Chondrocyte (in vitro differentiated cells): ENCODE results near the gene TEX19. TPM values are rescaled to one million over a fixed set of nuclear protein-coding genes. Genes with fewer than 3 reads are reported as not detected.

Source experiments
- DNase-seq: peaks from one replicate; pipeline ENCODE4 v3.0.0; 2021; ENCODE audit warnings: mixed read lengths, low spot score
- H3K27ac Mint-ChIP-seq: one replicate; pipeline ENCODE4 v1.8.0; 2021; ENCODE audit warnings: mild to moderate bottlenecking, moderate library complexity, mixed read lengths; ENCODE audit not compliant: unreplicated experiment
- H3K27me3 Mint-ChIP-seq: 2 replicates; pipeline ENCODE4 v1.8.0; 2021; ENCODE audit warnings: low read depth, mixed read lengths
- H3K36me3 Mint-ChIP-seq: 2 replicates; pipeline ENCODE4 v1.8.0; 2021; ENCODE audit warnings: low read depth, mixed read lengths
- H3K4me1 Mint-ChIP-seq: 2 replicates; pipeline ENCODE4 v1.8.0; 2021; ENCODE audit warnings: low read depth, mild to moderate bottlenecking, mixed read lengths
- H3K4me3 Mint-ChIP-seq: one replicate; pipeline ENCODE4 v1.8.0; 2021; ENCODE audit warnings: mild to moderate bottlenecking, moderate library complexity, mixed read lengths; ENCODE audit not compliant: unreplicated experiment
- H3K9me3 Mint-ChIP-seq: 2 replicates; pipeline ENCODE4 v1.8.0; 2021; ENCODE audit warnings: low read depth, mixed read lengths
- CTCF ChIP-seq: fragments of 200-600 bp; sonication (generic); IDR thresholded peaks from 2 replicates; pipeline ENCODE4 v1.5.0; 2021; ENCODE audit warnings: antibody characterized with exemption, mild to moderate bottlenecking, moderate library complexity
- total RNA-seq: library from RNA; stranded (reverse); gene quantifications from 3 replicates; pipeline ENCODE4 v1.2.1, GENCODE V29; 2021

Gene TEX19
- total RNA-seq, 1 donor from 2014 or later = not detected

GRCh38 chr17:82386255-82386831 is 27.3 kb downstream of the TEX19 start:
- no peaks in the 10 kb centered on the region for H3K9me3 Mint-ChIP-seq
- TF ChIP-seq CTCF = no peak
- peaks cover 9% of the 10 kb centered on the region for H3K27me3 Mint-ChIP-seq
- no peaks in the 10 kb centered on the region for H3K36me3 Mint-ChIP-seq
- no peak overlapping the region for H3K27ac Mint-ChIP-seq
- no peak overlapping the region for H3K4me3 Mint-ChIP-seq
- peaks cover 11% of the 10 kb centered on the region for H3K4me1 Mint-ChIP-seq
- DNase-seq = peak; percentile 87

- Mint-ChIP-seq H3K4me1 (peaks cover 11% of the 10 kb centered on the region), H3K27ac (no peak overlapping the region), H3K27me3 (peaks cover 5% of the 10 kb centered on the region), H3K4me3 (no peak overlapping the region), H3K36me3 (no peaks in the 10 kb centered on the region), H3K9me3 (no peaks in the 10 kb centered on the region)
- TF ChIP-seq CTCF = no peak
- DNase-seq = no peak
Measured at GRCh38 chr17:82386881-82387704, 28.0 kb downstream of the TEX19 start.

- Mint-ChIP-seq H3K27me3 (peaks cover 5% of the 10 kb centered on the region), H3K4me3 (no peak overlapping the region), H3K4me1 (peaks cover 11% of the 10 kb centered on the region), H3K36me3 (no peaks in the 10 kb centered on the region), H3K9me3 (no peaks in the 10 kb centered on the region), H3K27ac (no peak overlapping the region)
- DNase-seq = no peak
- no peak for TF ChIP-seq CTCF
Measured at GRCh38 chr17:82387705-82388106, 28.7 kb downstream of the TEX19 start.

- no peak for DNase-seq
- no peaks in the 10 kb centered on the region for H3K36me3 Mint-ChIP-seq
- H3K27ac Mint-ChIP-seq = no peak overlapping the region
Measured at GRCh38 chr17:82388223-82388921, 29.3 kb downstream of the TEX19 start.

More at GRCh38 chr17:82388223-82388921, 29.3 kb downstream of the TEX19 start:
- H3K27me3 Mint-ChIP-seq = peaks cover 5% of the 10 kb centered on the region
- peaks cover 11% of the 10 kb centered on the region for H3K4me1 Mint-ChIP-seq
- H3K9me3 Mint-ChIP-seq = no peaks in the 10 kb centered on the region
- no peak for TF ChIP-seq CTCF
- H3K4me3 Mint-ChIP-seq = no peak overlapping the region
